ENCODE results near the gene SH2D5.
A peak's percentile ranks its signal among the peaks of the same experiment; 100 is the strongest.

SH2D5 gene

DNA sequence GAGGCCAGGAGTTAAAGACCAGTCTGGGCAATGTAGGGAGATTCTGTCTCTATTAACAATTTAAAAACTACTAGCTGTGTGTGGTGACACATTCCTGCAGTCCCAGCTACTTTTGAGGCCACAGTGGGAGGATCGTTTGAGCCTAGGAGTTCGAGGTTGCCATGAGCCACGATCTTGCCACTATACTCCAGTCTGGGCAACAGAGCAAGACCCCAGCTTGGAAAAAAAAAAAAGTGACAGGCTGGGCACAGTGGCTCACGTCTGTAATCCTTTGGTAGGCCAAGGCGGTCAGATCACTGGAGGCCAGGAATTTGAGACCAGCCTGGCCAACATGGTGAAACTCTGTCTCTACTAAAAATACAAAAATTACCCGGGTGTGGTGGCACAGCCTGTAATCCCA, 27.8 kb upstream of the SH2D5 start:
- TF ChIP-seq, protein P1, sequence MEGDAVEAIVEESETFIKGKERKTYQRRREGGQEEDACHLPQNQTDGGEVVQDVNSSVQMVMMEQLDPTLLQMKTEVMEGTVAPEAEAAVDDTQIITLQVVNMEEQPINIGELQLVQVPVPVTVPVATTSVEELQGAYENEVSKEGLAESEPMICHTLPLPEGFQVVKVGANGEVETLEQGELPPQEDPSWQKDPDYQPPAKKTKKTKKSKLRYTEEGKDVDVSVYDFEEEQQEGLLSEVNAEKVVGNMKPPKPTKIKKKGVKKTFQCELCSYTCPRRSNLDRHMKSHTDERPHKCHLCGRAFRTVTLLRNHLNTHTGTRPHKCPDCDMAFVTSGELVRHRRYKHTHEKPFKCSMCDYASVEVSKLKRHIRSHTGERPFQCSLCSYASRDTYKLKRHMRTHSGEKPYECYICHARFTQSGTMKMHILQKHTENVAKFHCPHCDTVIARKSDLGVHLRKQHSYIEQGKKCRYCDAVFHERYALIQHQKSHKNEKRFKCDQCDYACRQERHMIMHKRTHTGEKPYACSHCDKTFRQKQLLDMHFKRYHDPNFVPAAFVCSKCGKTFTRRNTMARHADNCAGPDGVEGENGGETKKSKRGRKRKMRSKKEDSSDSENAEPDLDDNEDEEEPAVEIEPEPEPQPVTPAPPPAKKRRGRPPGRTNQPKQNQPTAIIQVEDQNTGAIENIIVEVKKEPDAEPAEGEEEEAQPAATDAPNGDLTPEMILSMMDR (IDR thresholded peaks at IDR 0.05; ENCODE audit: low read depth, low read length), result no peak
- in situ Hi-C loops (cut with HindIII; ENCODE audit: low sequenced_read_pairs), result no loop called here
- H3K4me3 ChIP-seq (ENCODE audit: low read depth, low read length), result no peak overlapping the region
- DNase-seq (ENCODE audit: low read depth, low spot score), result no peak

DNA sequence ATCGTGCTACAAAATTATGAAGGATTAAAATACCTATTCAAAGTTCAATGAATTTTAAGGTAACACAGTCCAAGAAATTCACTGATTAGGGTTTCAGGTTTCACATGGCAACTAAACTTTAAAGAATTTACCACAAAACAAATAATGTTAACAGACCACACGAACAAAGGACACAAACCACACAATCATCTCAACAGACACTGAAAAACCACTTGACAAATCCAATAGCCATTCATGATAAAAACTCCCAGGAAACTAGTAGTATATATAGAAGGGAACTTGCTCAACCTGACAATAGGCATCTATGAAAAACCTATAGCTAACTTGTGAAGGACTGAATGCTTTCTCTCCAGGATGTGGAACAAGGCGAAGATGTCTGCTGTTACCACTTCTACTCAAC, 21.1 kb upstream of the SH2D5 start:
- H3K4me3 ChIP-seq (ENCODE audit: low read depth, low read length), result no peak overlapping the region
- in situ Hi-C loops (cut with HindIII; ENCODE audit: low sequenced_read_pairs), result no loop called here
- TF ChIP-seq, protein P1 (IDR thresholded peaks at IDR 0.05; ENCODE audit: low read depth, low read length), result no peak
- DNase-seq (ENCODE audit: low read depth, low spot score), result peak; percentile 65

DNA sequence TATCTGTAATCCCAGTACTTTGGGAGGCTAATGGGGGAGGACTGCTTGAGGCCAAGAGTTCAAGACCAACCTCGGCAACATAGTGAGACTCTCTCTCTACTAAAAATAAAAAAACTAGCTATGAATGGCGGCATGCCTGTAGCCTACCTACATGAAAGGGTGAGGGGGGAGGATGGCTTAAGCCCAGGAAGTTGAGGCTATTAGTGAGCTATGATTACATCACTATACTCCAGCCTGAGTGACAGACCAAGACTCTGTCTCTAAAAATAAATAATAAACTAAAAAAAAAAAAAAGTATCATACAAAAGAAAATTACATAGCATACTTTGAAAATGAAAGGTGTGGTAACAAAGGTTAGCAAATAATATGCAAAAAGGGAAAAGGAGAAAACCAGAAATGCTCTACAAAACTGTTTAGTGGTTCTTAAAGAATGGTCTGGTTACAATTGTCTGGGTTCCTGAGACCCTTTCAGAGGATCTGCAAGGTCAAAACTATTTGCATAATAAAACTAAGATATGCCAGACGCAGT, 19.0 kb upstream of the SH2D5 start:
- in situ Hi-C loops (cut with HindIII; ENCODE audit: low sequenced_read_pairs), result no loop called here
- TF ChIP-seq, protein P1 (IDR thresholded peaks at IDR 0.05; ENCODE audit: low read depth, low read length), result no peak
- no peak for DNase-seq (ENCODE audit: low read depth, low spot score)
- no peak overlapping the region for H3K4me3 ChIP-seq (ENCODE audit: low read depth, low read length)

DNA sequence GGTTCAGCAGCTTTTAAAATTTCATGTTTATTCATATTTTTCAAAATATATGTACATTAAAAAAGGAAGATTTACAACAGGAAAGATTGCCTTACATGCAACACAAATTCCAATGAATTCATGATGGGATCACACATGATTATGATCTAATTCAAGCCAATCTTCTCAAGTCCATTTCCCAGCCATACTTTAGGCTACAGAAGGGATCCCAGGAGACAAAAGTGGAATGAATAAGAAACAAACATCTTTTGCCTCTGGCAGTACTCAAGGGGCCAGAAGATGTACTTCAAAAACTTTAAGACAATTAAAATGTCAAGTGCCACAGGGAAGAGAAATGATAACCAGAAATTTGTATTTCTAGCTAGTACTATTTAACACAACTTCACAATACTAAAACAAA, 10.2 kb upstream of the SH2D5 start:
- TF ChIP-seq, protein P1 (IDR thresholded peaks at IDR 0.05; ENCODE audit: low read depth, low read length), result no peak
- no peak overlapping the region for H3K4me3 ChIP-seq (ENCODE audit: low read depth, low read length)
- in situ Hi-C loops (cut with HindIII; ENCODE audit: low sequenced_read_pairs), result no loop called here
- DNase-seq (ENCODE audit: low read depth, low spot score), result no peak

DNA sequence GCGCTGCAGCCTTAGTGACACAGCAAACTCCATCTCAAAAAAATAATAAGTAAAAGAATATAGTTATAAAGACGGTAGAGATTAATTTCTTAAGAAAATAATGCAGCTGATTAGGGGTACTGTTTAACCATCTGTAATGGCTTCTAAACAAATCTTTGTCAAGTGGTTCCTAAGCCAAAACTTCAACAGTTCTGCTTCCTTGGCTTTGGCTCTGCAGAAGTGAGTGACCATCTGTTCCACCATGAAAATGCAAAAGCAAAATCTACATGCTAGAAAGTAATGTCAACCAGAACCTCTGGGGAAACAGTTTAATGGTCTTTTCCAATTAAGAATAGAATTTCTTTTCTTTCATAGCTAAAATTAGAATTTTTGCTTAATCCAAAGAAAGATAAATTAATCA, 8.3 kb upstream of the SH2D5 start:
- H3K4me3 ChIP-seq (ENCODE audit: low read depth, low read length), result no peak overlapping the region
- no peak for DNase-seq (ENCODE audit: low read depth, low spot score)
- TF ChIP-seq, protein P1 (IDR thresholded peaks at IDR 0.05; ENCODE audit: low read depth, low read length), result no peak
- in situ Hi-C loops (cut with HindIII; ENCODE audit: low sequenced_read_pairs), result no loop called here

DNA sequence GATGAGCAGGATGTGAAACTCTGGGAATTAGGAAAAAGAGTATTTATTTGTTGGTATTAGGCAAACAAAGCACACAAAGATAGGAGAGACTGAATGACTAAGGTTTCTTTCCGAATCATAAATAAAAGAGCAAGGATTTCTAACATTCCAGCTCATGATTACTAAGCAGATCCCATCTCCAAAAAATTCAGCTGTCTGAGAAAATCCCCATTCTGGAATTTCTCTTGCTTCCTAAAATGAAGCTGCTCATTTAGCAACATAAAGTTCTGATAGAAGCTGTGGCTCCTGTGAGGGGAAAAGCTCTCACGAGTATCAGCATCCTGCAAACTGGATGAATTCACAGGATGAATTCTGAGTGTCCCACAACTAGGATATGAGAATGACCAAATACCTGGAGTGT, 6.7 kb upstream of the SH2D5 start:
- in situ Hi-C loops (cut with HindIII; ENCODE audit: low sequenced_read_pairs), result no loop called here
- peak; percentile 19 for DNase-seq (ENCODE audit: low read depth, low spot score)
- no peak overlapping the region for H3K4me3 ChIP-seq (ENCODE audit: low read depth, low read length)
- TF ChIP-seq, protein P1 (IDR thresholded peaks at IDR 0.05; ENCODE audit: low read depth, low read length), result no peak

All from astrocyte of the spinal cord (primary cell).